Peyer's patch (tissue), 4 donors: ENCODE measurements around the gene SRGAP1.

Experiments used
- POLR2A ChIP-seq, 2 donors: fragments of 450-650 bp; IDR thresholded peaks; one replicate each; pipeline ENCODE4 v1.5.1; 2017; ENCODE audit warnings: antibody characterized with exemption in 2 of 2, mild to moderate bottlenecking in 2 of 2, moderate library complexity in 2 of 2
- TF ChIP-seq, protein P1 (sequence below), 6 experiments: fragments of 450-650 bp in 4 of 6; fragments of 200-600 bp in 2 of 6; sonication (generic) in 1 of 6; IDR thresholded peaks; one replicate each; pipeline ENCODE4 v1.5.1; 2017 to 2019; ENCODE audit warnings: antibody characterized with exemption in 6 of 6, mild to moderate bottlenecking in 3 of 6, moderate library complexity in 1 of 6

DNA sequence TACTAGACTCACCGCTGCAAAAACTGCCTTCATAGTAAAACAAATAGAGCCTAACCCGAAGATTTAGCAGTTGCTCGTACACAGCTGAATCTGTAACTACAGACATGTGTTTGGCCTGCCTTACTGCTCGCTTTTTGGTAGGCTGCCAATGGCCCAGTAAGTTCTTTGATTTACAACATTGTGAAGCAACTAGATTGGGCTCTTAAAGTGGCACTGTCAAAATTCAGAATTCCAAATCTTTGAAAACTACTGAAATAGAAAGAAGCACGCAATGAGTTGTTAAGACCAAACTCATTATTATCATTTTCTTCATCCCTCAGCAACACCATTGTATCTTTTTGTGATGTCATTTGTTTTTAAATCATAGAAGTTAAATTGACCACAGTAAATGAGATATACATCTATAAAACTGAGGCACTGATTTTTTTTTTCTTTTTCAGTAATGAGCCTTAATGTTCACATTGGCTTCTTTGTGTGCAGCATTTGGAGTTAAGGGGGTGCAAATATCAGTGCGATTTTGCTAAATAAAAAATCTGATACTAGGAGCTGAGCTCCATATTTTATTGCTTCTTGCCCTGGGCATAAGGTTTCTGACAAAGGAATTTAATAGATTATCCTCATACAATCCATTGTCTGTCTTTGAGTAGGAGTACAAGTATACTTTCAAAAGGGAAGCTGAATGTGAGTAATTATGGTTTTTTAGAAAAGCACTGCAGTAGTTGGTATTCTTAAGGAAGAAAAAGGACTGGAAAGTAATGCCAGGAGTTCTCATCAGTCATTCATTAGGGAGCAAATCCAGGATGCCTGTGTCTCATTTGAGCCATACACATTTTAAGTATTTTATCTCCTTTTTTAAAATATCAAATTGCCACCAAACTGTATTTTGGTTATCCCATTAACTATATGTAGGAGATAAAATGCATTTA, 239.0 kb downstream of the SRGAP1 start:
- TF ChIP-seq, protein P1, sequence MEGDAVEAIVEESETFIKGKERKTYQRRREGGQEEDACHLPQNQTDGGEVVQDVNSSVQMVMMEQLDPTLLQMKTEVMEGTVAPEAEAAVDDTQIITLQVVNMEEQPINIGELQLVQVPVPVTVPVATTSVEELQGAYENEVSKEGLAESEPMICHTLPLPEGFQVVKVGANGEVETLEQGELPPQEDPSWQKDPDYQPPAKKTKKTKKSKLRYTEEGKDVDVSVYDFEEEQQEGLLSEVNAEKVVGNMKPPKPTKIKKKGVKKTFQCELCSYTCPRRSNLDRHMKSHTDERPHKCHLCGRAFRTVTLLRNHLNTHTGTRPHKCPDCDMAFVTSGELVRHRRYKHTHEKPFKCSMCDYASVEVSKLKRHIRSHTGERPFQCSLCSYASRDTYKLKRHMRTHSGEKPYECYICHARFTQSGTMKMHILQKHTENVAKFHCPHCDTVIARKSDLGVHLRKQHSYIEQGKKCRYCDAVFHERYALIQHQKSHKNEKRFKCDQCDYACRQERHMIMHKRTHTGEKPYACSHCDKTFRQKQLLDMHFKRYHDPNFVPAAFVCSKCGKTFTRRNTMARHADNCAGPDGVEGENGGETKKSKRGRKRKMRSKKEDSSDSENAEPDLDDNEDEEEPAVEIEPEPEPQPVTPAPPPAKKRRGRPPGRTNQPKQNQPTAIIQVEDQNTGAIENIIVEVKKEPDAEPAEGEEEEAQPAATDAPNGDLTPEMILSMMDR (IDR thresholded peaks at IDR 0.05) = no peak
- TF ChIP-seq POLR2A (IDR thresholded peaks at IDR 0.05) = no peak
